BLaER1 (cell line): Measurements from ENCODE around the gene STEAP3.

Source experiments
- H3K27ac ChIP-seq: shearing (Covaris generic); formaldehyde crosslinking; 2 replicates; pipeline ENCODE4 v1.8.1; 2022
- H3K27me3 ChIP-seq: shearing (Covaris generic); formaldehyde crosslinking; 2 replicates; pipeline ENCODE4 v1.8.1; 2022
- H3K36me3 ChIP-seq: shearing (Covaris generic); formaldehyde crosslinking; 2 replicates; pipeline ENCODE4 v1.8.1; 2022
- H3K4me1 ChIP-seq: shearing (Covaris generic); formaldehyde crosslinking; 2 replicates; pipeline ENCODE4 v1.8.1; 2022
- H3K4me2 ChIP-seq: shearing (Covaris generic); formaldehyde crosslinking; 2 replicates; pipeline ENCODE4 v1.8.1; 2022
- H3K4me3 ChIP-seq: shearing (Covaris generic); formaldehyde crosslinking; 2 replicates; pipeline ENCODE4 v1.8.1; 2022
- H3K9ac ChIP-seq: shearing (Covaris generic); formaldehyde crosslinking; 2 replicates; pipeline ENCODE4 v1.8.1; 2022
- H3K9me3 ChIP-seq: shearing (Covaris generic); formaldehyde crosslinking; 2 replicates; pipeline ENCODE4 v1.8.1; 2022
- H4K20me1 ChIP-seq: shearing (Covaris generic); formaldehyde crosslinking; 2 replicates; pipeline ENCODE4 v1.8.1; 2022
- Cebpa-rat ChIP-seq: shearing (Covaris generic); IDR thresholded peaks from 2 replicates; pipeline ENCODE4 v1.8.1; 2022

The STEAP3 gene

GRCh38 chr2:119225105-119225865 is 1.7 kb downstream of the STEAP3 start:
- no peaks in the 10 kb centered on the region for H3K9me3 ChIP-seq
- H4K20me1 ChIP-seq: no peaks in the 10 kb centered on the region
- no peak overlapping the region for H3K27ac ChIP-seq
- no peaks in the 10 kb centered on the region for H3K36me3 ChIP-seq
- no peak overlapping the region for H3K9ac ChIP-seq
- H3K4me3 ChIP-seq: no peak overlapping the region
- H3K4me2 ChIP-seq: peak overlapping the region; percentile 99
- peaks cover 21% of the 10 kb centered on the region for H3K4me1 ChIP-seq
- H3K27me3 ChIP-seq: no peaks in the 10 kb centered on the region
- TF ChIP-seq Cebpa-rat: no peak

GRCh38 chr2:119225926-119226325 is 2.3 kb downstream of the STEAP3 start:
- Histone ChIP-seq H3K9me3 (no peaks in the 10 kb centered on the region), H3K27me3 (no peaks in the 10 kb centered on the region), H3K9ac (no peak overlapping the region), H4K20me1 (no peaks in the 10 kb centered on the region), H3K4me2 (no peak overlapping the region), H3K36me3 (no peaks in the 10 kb centered on the region), H3K4me3 (no peak overlapping the region), H3K27ac (no peak overlapping the region), H3K4me1 (peaks cover 21% of the 10 kb centered on the region)
- TF ChIP-seq Cebpa-rat: no peak

GRCh38 chr2:119227346-119227745 is 3.7 kb downstream of the STEAP3 start:
- no peak overlapping the region for H3K9ac ChIP-seq
- no peak overlapping the region for H3K4me2 ChIP-seq
- H4K20me1 ChIP-seq: no peaks in the 10 kb centered on the region
- no peaks in the 10 kb centered on the region for H3K9me3 ChIP-seq
- H3K4me1 ChIP-seq: peaks cover 21% of the 10 kb centered on the region
- no peak overlapping the region for H3K27ac ChIP-seq
- H3K27me3 ChIP-seq: no peaks in the 10 kb centered on the region
- H3K4me3 ChIP-seq: no peak overlapping the region
- TF ChIP-seq Cebpa-rat: no peak
- H3K36me3 ChIP-seq: no peaks in the 10 kb centered on the region

GRCh38 chr2:119228136-119228535 is 4.5 kb downstream of the STEAP3 start:
- Histone ChIP-seq H3K4me3 (no peak overlapping the region), H3K4me1 (peaks cover 15% of the 10 kb centered on the region), H3K27ac (no peak overlapping the region), H4K20me1 (no peaks in the 10 kb centered on the region), H3K27me3 (no peaks in the 10 kb centered on the region), H3K36me3 (no peaks in the 10 kb centered on the region), H3K4me2 (no peak overlapping the region), H3K9ac (no peak overlapping the region), H3K9me3 (no peaks in the 10 kb centered on the region)
- no peak for TF ChIP-seq Cebpa-rat

- Histone ChIP-seq H3K36me3 (no peaks in the 10 kb centered on the region), H4K20me1 (peaks cover 5% of the 10 kb centered on the region; the same call in 1 of the 2 replicates), H3K4me2 (no peak overlapping the region), H3K4me3 (no peak overlapping the region), H3K4me1 (peaks cover 11% of the 10 kb centered on the region), H3K9me3 (no peaks in the 10 kb centered on the region), H3K27me3 (no peaks in the 10 kb centered on the region), H3K27ac (no peak overlapping the region), H3K9ac (no peak overlapping the region)
- TF ChIP-seq Cebpa-rat: no peak
Observed at GRCh38 chr2:119228964-119229363, 5.3 kb downstream of the STEAP3 start.

GRCh38 chr2:119229716-119230115 is 6.1 kb downstream of the STEAP3 start:
- Histone ChIP-seq H3K4me3 (no peak overlapping the region), H3K27me3 (no peaks in the 10 kb centered on the region), H3K9ac (no peak overlapping the region), H3K36me3 (no peaks in the 10 kb centered on the region), H3K4me2 (no peak overlapping the region), H3K27ac (no peak overlapping the region), H3K4me1 (peaks cover 3% of the 10 kb centered on the region), H4K20me1 (peaks cover 12% of the 10 kb centered on the region; the same call in 1 of the 2 replicates), H3K9me3 (no peaks in the 10 kb centered on the region)
- TF ChIP-seq Cebpa-rat: no peak

GRCh38 chr2:119230219-119231185 is 6.9 kb downstream of the STEAP3 start:
- H3K9me3 ChIP-seq: no peaks in the 10 kb centered on the region
- no peaks in the 10 kb centered on the region for H3K36me3 ChIP-seq
- no peak for TF ChIP-seq Cebpa-rat
- no peaks in the 10 kb centered on the region for H3K4me1 ChIP-seq
- H3K27me3 ChIP-seq: no peaks in the 10 kb centered on the region
- H3K9ac ChIP-seq: no peak overlapping the region
- no peak overlapping the region for H3K4me3 ChIP-seq
- no peak overlapping the region for H3K27ac ChIP-seq
- H3K4me2 ChIP-seq: no peak overlapping the region
- H4K20me1 ChIP-seq: peaks cover 20% of the 10 kb centered on the region; the same call in 1 of the 2 replicates

GRCh38 chr2:119231975-119232665 is 8.5 kb downstream of the STEAP3 start:
- no peak for TF ChIP-seq Cebpa-rat
- H3K27me3 ChIP-seq: no peaks in the 10 kb centered on the region
- H3K9ac ChIP-seq: no peak overlapping the region
- no peak overlapping the region for H3K4me2 ChIP-seq
- peaks cover 1% of the 10 kb centered on the region for H3K4me1 ChIP-seq
- H4K20me1 ChIP-seq: peaks cover 24% of the 10 kb centered on the region; the same call in 1 of the 2 replicates
- no peaks in the 10 kb centered on the region for H3K36me3 ChIP-seq
- no peak overlapping the region for H3K4me3 ChIP-seq
- H3K9me3 ChIP-seq: no peaks in the 10 kb centered on the region
- no peak overlapping the region for H3K27ac ChIP-seq

- no peak overlapping the region for H3K4me2 ChIP-seq
- H3K9me3 ChIP-seq: no peaks in the 10 kb centered on the region
- H3K27me3 ChIP-seq: no peaks in the 10 kb centered on the region
- peaks cover 24% of the 10 kb centered on the region; the same call in 1 of the 2 replicates for H4K20me1 ChIP-seq
- TF ChIP-seq Cebpa-rat: no peak
- H3K4me1 ChIP-seq: peaks cover 6% of the 10 kb centered on the region
- H3K27ac ChIP-seq: no peak overlapping the region
- no peak overlapping the region for H3K4me3 ChIP-seq
- H3K9ac ChIP-seq: no peak overlapping the region
- no peaks in the 10 kb centered on the region for H3K36me3 ChIP-seq
Observed at GRCh38 chr2:119232666-119232993, 9.0 kb downstream of the STEAP3 start.
